Bronchial epithelial cell (primary cell): Measurements from ENCODE around the gene RAD21L1. TPM values are rescaled to one million over a fixed set of nuclear protein-coding genes. Genes with fewer than 3 reads are reported as not detected.

ENCODE experiments used
- DNase-seq: peaks from one replicate; pipeline ENCODE4 v3.0.0-alpha.2; 2010; ENCODE audit warnings: low read depth
- FAIRE-seq: peaks from 2 replicates; lab custom pipeline; 2011; peaks lifted over from hg19 to GRCh38; lab: Jason Lieb, UNC
- H3K27me3 ChIP-seq: 2 replicates; pipeline ENCODE4 v1.5.1; 2011; ENCODE audit warnings: low read length; ENCODE audit not compliant: control insufficient read depth, insufficient read depth
- H3K36me3 ChIP-seq: 2 replicates; pipeline ENCODE4 v1.5.1; 2011; ENCODE audit warnings: low read length; ENCODE audit not compliant: control insufficient read depth, insufficient read depth
- H3K4me3 ChIP-seq: 2 replicates; pipeline ENCODE4 v1.5.1; 2011; ENCODE audit warnings: mild to moderate bottlenecking, low read depth, low read length, control low read depth
- total RNA-seq: library from RNA; depleted of rRNA; stranded (reverse); fragments of >200 nt; gene quantifications from 2 replicates; pipeline ENCODE4 v1.2.1, GENCODE V29; 2014
- TF ChIP-seq, protein P1 (sequence below): IDR thresholded peaks from 2 replicates; pipeline ENCODE4 v1.5.1; 2011; ENCODE audit warnings: mild to moderate bottlenecking, moderate library complexity, low read length, control low read depth, inconsistent platforms; ENCODE audit not compliant: insufficient read depth, severe bottlenecking

RAD21L1 gene
- total RNA-seq, 1 donor from 2014 or later = under 0.01 TPM

DNA sequence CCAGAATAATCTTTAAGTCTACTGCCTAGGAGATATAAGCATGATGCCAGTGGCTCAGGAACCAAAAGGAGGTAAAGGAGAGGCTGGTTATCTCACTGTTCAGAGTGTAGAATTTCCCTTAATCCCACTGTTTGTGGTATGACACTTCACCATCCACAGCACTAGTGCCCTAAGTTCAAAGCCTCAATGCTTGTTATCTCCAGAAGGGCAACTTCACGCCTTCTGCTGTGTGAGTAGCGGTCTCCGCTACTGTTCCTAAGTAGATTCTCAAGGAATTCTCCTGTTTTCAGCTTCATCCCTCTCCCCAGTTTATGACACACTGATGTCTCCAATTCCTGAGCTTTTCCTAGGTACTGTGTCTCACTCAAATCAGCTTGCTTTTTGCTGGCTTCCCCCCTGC lies 26.6 kb downstream of the RAD21L1 start:
- FAIRE-seq (no peak), DNase-seq (no peak)
- Histone ChIP-seq H3K27me3 (no peaks in the 10 kb centered on the region), H3K4me3 (no peak overlapping the region), H3K36me3 (no peaks in the 10 kb centered on the region)
- TF ChIP-seq, protein P1, sequence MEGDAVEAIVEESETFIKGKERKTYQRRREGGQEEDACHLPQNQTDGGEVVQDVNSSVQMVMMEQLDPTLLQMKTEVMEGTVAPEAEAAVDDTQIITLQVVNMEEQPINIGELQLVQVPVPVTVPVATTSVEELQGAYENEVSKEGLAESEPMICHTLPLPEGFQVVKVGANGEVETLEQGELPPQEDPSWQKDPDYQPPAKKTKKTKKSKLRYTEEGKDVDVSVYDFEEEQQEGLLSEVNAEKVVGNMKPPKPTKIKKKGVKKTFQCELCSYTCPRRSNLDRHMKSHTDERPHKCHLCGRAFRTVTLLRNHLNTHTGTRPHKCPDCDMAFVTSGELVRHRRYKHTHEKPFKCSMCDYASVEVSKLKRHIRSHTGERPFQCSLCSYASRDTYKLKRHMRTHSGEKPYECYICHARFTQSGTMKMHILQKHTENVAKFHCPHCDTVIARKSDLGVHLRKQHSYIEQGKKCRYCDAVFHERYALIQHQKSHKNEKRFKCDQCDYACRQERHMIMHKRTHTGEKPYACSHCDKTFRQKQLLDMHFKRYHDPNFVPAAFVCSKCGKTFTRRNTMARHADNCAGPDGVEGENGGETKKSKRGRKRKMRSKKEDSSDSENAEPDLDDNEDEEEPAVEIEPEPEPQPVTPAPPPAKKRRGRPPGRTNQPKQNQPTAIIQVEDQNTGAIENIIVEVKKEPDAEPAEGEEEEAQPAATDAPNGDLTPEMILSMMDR = no peak

DNA sequence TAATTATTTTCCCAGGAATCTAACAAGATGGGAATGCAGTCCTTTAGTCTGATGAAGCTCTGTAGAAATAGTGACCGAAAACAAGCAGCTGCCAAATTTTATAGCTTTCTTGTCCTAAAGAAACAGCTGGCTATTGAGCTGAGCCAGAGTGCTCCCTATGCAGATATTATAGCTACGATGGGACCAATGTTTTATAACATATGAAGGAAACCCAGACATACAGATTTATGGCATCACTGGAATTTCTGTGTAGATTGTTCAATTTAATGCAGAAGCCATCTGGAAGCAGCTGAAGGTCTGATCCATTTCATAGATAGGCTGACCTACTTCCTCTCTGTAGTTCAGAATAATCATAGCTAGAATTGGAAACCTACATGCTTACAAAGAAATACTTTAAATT lies 28.4 kb downstream of the RAD21L1 start:
- DNase-seq = no peak
- FAIRE-seq = no peak
- TF ChIP-seq, protein P1 = no peak
- no peak overlapping the region for H3K4me3 ChIP-seq
- H3K36me3 ChIP-seq = no peaks in the 10 kb centered on the region
- H3K27me3 ChIP-seq = no peaks in the 10 kb centered on the region

DNA sequence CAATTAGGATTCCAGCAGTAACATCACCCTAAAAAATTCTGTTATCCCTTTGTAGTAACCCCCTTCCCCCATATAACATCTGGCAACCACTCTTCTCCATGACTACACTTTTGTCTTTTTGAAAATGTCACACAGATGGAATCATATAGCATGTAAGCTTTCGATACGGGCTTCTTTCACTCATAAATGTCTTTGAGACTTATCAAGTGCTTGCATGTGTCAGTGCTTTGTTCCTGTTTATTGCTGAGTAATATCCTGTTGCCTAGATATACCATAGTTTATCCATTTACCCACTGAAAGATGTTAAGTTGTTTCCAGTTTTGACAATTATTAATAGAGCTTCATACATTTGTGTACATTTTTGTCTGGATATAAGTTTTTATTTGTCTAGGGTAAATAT lies 29.8 kb downstream of the RAD21L1 start:
- FAIRE-seq = no peak
- Histone ChIP-seq H3K36me3 (no peaks in the 10 kb centered on the region), H3K27me3 (no peaks in the 10 kb centered on the region), H3K4me3 (no peak overlapping the region)
- DNase-seq = no peak
- TF ChIP-seq, protein P1 = no peak

DNA sequence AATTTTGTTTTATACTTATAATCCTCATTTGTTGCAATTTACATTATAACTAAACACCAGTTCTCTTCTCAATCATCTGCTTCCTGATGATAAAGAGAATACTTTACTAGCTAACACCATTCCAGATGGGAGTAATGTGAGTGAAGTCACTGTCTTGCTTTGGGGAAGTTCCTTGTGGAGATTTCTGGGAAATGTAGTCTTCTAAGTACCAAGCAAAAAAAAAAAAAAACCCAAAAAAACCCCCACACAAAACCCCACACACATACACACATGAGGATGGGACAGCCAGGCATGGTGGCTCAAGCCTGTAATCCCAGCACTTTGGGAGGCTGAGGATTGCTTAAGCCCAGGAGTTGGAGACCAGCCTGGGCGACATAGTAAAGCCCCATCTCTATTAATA lies 38.0 kb downstream of the RAD21L1 start:
- FAIRE-seq = no peak
- Histone ChIP-seq H3K27me3 (peaks cover 3% of the 10 kb centered on the region), H3K36me3 (no peaks in the 10 kb centered on the region), H3K4me3 (no peak overlapping the region)
- DNase-seq = peak; percentile 16
- TF ChIP-seq, protein P1 = no peak

DNA sequence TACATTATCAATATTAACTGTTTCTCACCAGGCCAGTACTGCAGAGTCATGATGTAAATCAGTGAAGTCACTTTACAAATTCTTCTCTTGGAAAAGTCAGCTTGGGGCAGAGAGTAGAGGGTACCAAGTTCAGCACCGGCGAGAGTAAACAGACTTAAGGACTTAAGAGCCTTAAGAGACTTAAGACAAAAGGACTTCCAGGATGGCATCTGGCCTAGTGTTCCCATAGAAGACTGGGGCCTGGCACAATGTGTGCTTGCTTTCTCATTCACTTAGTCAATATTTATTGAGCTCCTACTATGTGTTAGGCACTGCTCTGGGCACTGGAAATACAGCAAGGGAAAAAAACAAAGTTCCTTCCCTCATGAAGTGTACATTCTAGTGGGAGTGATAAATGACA lies 38.9 kb downstream of the RAD21L1 start:
- no peak overlapping the region for H3K4me3 ChIP-seq
- no peaks in the 10 kb centered on the region for H3K36me3 ChIP-seq
- FAIRE-seq = no peak
- TF ChIP-seq, protein P1 = no peak
- DNase-seq = no peak
- H3K27me3 ChIP-seq = peaks cover 3% of the 10 kb centered on the region

GRCh38 chr20:1265226-1265915 lies 39.5 kb downstream of the RAD21L1 start:
- TF ChIP-seq, protein P1 = no peak
- H3K27me3 ChIP-seq = peaks cover 3% of the 10 kb centered on the region
- no peak overlapping the region for H3K4me3 ChIP-seq
- DNase-seq = peak; percentile 13
- FAIRE-seq = no peak
- no peaks in the 10 kb centered on the region for H3K36me3 ChIP-seq
